ENCODE results near the gene RNU1-2.
"Not testable (repeated sequence)": the region's sequence is repeated elsewhere in the genome, so short reads cannot be mapped to it uniquely, and the experiment has no call there.

- not testable (repeated sequence) for TF ChIP-seq CTCF, POLR2A (IDR thresholded peaks at IDR 0.05)
Measured at GRCh38 chr1:16936580-16936979, 40.8 kb downstream of the RNU1-2 start.

Measured in ovary (tissue), 3 donors.